Stimulated activated naive CD8-positive, alpha-beta T cell treated with anti-CD3 and anti-CD28 coated beads, Interleukin-15, amount 100 ng/mL, for 72 hours (primary cell): Measurements from ENCODE around the gene MYO10.

Source experiments
- ATAC-seq: fragments of 150-1000 bp; cut with Tn5 transposase; 2 replicates; pipeline ENCODE4 v1.10.0; 2021; ENCODE audit warnings: mild to moderate bottlenecking, moderate library complexity
- DNase-seq, 2 donors: peaks; one replicate each; pipeline ENCODE4 v3.0.0; 2021 to 2022
- H3K27ac Mint-ChIP-seq, 2 donors: one replicate each; pipeline ENCODE4 v1.8.0; 2022; ENCODE audit warnings: mild to moderate bottlenecking in 2 of 2, mixed read lengths in 2 of 2, moderate library complexity in 2 of 2
- H3K27me3 Mint-ChIP-seq: one replicate; pipeline ENCODE4 v1.8.0; 2022; ENCODE audit warnings: mixed read lengths
- H3K4me1 Mint-ChIP-seq: one replicate; pipeline ENCODE4 v1.8.0; 2022; ENCODE audit warnings: mild to moderate bottlenecking, mixed read lengths
- H3K4me3 Mint-ChIP-seq, 2 donors: one replicate each; pipeline ENCODE4 v1.8.0; 2022; ENCODE audit warnings: mild to moderate bottlenecking in 2 of 2, mixed read lengths in 2 of 2, moderate library complexity in 1 of 2
- H3K9me3 Mint-ChIP-seq, 2 donors: one replicate each; pipeline ENCODE4 v1.8.0; 2022; ENCODE audit warnings: mixed read lengths in 2 of 2

MYO10 gene

DNA sequence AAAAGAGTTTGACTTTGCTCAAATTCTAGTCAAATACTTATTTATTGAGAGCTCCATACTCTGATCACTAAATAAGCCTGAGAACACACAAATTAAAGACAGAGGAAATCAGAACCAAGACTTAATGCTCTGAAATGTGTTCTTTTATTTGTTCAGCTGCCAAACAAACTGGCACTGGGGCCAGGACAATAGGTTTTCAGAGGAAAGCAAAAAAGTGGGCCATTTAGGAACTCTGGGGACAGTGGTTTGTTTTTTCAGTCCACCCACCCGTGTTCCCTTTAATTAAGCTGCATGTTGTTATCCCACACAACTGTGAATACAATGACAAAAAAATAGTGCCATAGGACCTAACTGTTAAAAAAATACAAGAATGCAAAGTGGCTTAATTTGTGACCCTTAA is 223.9 kb downstream of the MYO10 start:
- Mint-ChIP-seq H3K27ac (no peak overlapping the region), H3K4me3 (no peak overlapping the region), H3K4me1 (peaks cover 5% of the 10 kb centered on the region), H3K9me3 (no peaks in the 10 kb centered on the region), H3K27me3 (peaks cover 12% of the 10 kb centered on the region)
- ATAC-seq (no peak), DNase-seq (no peak)

DNA sequence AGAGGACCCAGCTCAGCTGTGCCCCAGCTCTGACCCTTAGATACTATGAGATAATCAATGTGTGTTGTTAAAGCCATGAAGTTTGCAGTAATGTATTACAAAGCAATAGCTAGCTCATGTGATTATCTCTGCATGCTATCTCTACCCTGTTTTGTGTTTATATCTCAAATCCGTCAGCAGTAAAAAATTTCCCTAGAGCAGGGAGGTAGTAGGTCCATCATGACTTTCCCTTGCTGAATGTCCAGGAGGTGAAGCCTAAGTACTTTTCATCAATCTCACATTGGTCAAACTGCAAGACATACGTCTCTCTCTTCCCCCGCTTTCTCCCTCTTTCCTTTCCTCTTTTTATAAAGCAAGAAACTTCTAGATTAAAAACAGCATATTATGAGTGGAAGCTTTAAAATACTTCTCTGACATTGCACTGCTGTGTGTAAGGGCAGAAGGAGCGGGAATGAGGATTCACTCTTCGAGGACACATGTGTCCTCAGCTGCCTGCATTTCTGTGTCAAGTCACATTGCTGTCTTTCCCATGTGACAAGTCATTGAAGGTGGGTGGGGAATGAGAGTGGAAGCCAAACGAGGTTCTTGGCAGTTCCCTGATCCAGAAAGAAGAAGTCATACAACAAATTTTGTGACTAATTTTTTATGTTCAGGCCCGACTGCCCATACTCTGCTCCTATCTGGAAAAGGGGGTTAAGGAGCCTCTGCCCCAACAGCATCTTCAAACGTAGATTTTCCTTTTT is 226.2 kb downstream of the MYO10 start:
- Mint-ChIP-seq H3K4me1 (peaks cover 5% of the 10 kb centered on the region), H3K27me3 (peaks cover 18% of the 10 kb centered on the region), H3K27ac (no peak overlapping the region), H3K4me3 (no peak overlapping the region), H3K9me3 (no peaks in the 10 kb centered on the region)
- no peak for DNase-seq
- no peak for ATAC-seq

DNA sequence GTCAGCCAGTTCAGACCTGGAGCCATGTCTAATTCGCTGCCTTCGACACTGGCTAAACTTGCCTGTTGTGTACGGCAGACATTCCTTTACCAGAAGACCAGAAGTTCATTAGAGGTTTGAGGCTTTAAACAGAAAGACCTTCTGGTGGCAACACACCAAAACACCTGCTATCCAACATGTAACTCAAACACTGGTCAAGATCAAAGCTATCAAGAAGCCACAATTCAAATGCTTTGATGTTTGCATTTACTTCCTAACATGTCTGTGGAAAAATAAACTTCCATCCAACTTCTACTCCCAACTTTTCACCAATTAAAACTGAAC is 228.3 kb downstream of the MYO10 start:
- DNase-seq (no peak), ATAC-seq (no peak)
- H3K4me3 Mint-ChIP-seq, result no peak overlapping the region
- H3K27me3 Mint-ChIP-seq, result peaks cover 11% of the 10 kb centered on the region
- no peak overlapping the region for H3K27ac Mint-ChIP-seq
- H3K4me1 Mint-ChIP-seq, result no peaks in the 10 kb centered on the region
- no peaks in the 10 kb centered on the region for H3K9me3 Mint-ChIP-seq

GRCh38 chr5:16707168-16707868 is 228.8 kb downstream of the MYO10 start:
- Mint-ChIP-seq H3K4me1 (no peaks in the 10 kb centered on the region), H3K4me3 (no peak overlapping the region), H3K27me3 (peaks cover 10% of the 10 kb centered on the region), H3K27ac (no peak overlapping the region), H3K9me3 (no peaks in the 10 kb centered on the region)
- no peak for ATAC-seq
- no peak for DNase-seq

DNA sequence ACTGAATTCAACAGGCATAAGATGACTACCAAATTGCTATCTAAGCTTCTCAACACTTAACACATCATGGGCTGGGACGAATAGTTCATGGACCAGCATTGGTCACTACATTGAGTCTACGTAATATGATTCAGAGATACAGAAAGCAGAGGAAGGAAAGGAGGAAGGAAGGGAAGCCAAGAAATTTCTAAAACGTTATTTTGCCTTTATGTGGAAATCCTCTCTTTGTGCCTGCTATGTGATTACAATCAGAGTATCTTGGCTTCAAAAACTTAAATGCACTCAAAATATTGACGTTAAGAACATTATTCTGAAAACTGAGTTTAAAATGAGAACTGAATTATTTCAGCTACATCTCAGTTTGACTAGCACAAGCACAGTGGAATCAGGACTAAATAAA is 231.1 kb downstream of the MYO10 start:
- no peaks in the 10 kb centered on the region for H3K4me1 Mint-ChIP-seq
- peaks cover 17% of the 10 kb centered on the region for H3K27me3 Mint-ChIP-seq
- ATAC-seq (no peak), DNase-seq (no peak)
- H3K9me3 Mint-ChIP-seq, result no peaks in the 10 kb centered on the region
- H3K4me3 Mint-ChIP-seq, result no peak overlapping the region
- H3K27ac Mint-ChIP-seq, result no peak overlapping the region

DNA sequence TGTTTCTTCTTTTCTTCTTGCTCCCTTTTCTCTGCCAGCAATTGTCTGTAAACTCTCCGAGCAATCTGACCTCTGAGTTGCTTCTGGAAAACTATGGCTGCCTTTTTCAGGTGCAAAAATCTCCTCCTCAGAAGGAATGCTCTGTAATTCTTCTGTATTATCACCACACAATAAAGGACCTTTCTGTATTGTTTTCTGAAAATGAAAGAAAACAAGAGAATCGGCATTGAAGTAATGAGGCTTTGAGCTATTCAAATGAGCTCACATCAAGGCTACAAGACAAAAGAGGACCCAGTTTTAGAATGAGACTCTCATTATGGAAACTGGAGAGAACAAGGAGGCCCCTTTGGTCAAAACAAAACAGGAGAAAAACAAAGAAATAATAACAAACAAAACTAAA is 233.1 kb downstream of the MYO10 start:
- Mint-ChIP-seq H3K4me1 (no peaks in the 10 kb centered on the region), H3K9me3 (no peaks in the 10 kb centered on the region), H3K27ac (no peak overlapping the region), H3K4me3 (no peak overlapping the region), H3K27me3 (peaks cover 17% of the 10 kb centered on the region)
- DNase-seq (no peak), ATAC-seq (no peak)

- Mint-ChIP-seq H3K9me3 (no peaks in the 10 kb centered on the region), H3K4me3 (no peak overlapping the region), H3K27me3 (peaks cover 8% of the 10 kb centered on the region), H3K27ac (peak overlapping the region in 1 of 2 donors; percentile 56), H3K4me1 (no peaks in the 10 kb centered on the region)
- no peak for DNase-seq
- ATAC-seq, result no peak
Observed at GRCh38 chr5:16701134-16702099, 234.7 kb downstream of the MYO10 start.

- no peaks in the 10 kb centered on the region for H3K9me3 Mint-ChIP-seq
- no peak overlapping the region for H3K27ac Mint-ChIP-seq
Observed at GRCh38 chr5:16700081-16700480, 236.0 kb downstream of the MYO10 start.

GRCh38 chr5:16695779-16696178 is 240.3 kb downstream of the MYO10 start:
- H3K27me3 Mint-ChIP-seq, result no peaks in the 10 kb centered on the region
- no peaks in the 10 kb centered on the region for H3K9me3 Mint-ChIP-seq
- no peak overlapping the region for H3K4me3 Mint-ChIP-seq
- no peak for ATAC-seq
- no peak overlapping the region for H3K27ac Mint-ChIP-seq
- H3K4me1 Mint-ChIP-seq, result peaks cover 6% of the 10 kb centered on the region
- no peak for DNase-seq

More at GRCh38 chr5:16700081-16700480, 236.0 kb downstream of the MYO10 start:
- Mint-ChIP-seq H3K4me1 (no peaks in the 10 kb centered on the region), H3K4me3 (no peak overlapping the region), H3K27me3 (peaks cover 8% of the 10 kb centered on the region)
- ATAC-seq, result no peak
- no peak for DNase-seq

- ATAC-seq (no peak), DNase-seq (no peak)
- Mint-ChIP-seq H3K9me3 (no peaks in the 10 kb centered on the region), H3K27me3 (no peaks in the 10 kb centered on the region), H3K4me1 (peaks cover 6% of the 10 kb centered on the region), H3K27ac (no peak overlapping the region), H3K4me3 (no peak overlapping the region)
Observed at GRCh38 chr5:16693879-16694278, 242.2 kb downstream of the MYO10 start.

DNA sequence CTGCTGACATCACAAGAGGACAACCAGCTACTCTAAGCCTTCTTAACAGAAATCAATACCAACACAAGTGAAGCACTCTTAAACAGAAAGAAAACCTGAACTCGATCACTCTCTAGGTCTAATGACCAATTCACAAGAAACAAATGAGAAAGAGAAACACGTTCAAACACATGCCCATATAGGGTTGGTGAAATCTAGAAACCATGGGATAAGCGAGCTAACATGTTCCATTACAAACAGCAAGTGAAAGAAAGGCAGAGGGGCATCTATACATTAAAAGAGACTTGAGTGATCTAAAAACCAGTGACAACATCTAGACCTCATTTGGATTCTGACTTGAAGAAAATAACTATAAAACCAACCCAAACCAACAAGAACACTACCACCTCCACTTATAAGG is 244.4 kb downstream of the MYO10 start:
- peak overlapping the region in 1 of 2 donors; percentile 22 for H3K27ac Mint-ChIP-seq
- H3K4me1 Mint-ChIP-seq, result peaks cover 6% of the 10 kb centered on the region
- no peaks in the 10 kb centered on the region for H3K9me3 Mint-ChIP-seq
- no peak overlapping the region for H3K4me3 Mint-ChIP-seq
- DNase-seq, result no peak
- peak; percentile 28 for ATAC-seq
- H3K27me3 Mint-ChIP-seq, result no peaks in the 10 kb centered on the region

- Mint-ChIP-seq H3K9me3 (no peaks in the 10 kb centered on the region), H3K27me3 (no peaks in the 10 kb centered on the region), H3K27ac (no peak overlapping the region), H3K4me1 (peaks cover 6% of the 10 kb centered on the region), H3K4me3 (no peak overlapping the region)
- DNase-seq (peak; percentile 15 to 28), ATAC-seq (peak; percentile 69)
Observed at GRCh38 chr5:16690243-16690852, 245.7 kb downstream of the MYO10 start.

DNA sequence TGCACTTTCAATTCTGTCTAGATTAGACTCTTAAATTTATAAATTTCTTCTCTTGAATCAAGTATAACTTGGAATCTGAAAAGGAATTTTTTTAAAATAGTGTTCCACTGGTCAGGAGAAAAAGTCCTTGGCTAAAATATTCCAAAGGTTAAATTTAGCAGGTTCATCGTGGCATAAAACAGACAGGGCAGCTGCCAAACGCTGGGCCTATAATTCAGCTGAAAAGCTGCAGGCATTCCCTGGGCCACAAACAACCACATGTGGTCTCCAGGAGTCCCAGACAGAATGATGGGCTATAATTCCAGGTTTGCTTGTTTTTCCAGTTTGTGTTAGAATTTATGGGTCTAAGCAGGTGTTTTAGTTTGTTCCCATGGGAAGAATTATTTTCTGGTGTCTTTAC is 248.2 kb downstream of the MYO10 start:
- ATAC-seq, result no peak
- DNase-seq, result no peak
- no peaks in the 10 kb centered on the region for H3K27me3 Mint-ChIP-seq
- H3K27ac Mint-ChIP-seq, result no peak overlapping the region
- no peaks in the 10 kb centered on the region for H3K9me3 Mint-ChIP-seq
- no peak overlapping the region for H3K4me3 Mint-ChIP-seq
- peaks cover 6% of the 10 kb centered on the region for H3K4me1 Mint-ChIP-seq

DNA sequence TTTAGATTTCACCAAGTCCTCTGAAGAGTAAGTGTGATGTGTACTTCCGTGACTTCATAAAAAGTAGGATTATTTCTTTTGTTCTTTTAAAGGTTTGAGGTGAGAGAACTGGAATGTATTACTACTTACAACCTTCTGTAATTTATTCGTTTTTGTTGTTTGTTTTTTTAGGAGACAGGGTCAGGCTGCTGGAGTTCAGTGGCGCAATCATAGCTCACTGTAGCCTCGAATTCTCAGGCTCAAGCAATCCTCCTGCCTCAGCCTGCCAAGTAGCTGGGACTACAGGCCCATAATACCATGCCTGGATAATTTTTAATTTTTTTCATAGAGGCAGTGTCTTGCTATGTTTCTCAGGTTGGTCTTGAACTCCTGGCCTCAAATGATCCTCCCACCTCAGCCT is 251.0 kb downstream of the MYO10 start:
- no peak for DNase-seq
- no peak overlapping the region for H3K27ac Mint-ChIP-seq
- no peak for ATAC-seq
- H3K4me1 Mint-ChIP-seq, result no peaks in the 10 kb centered on the region
- H3K9me3 Mint-ChIP-seq, result no peaks in the 10 kb centered on the region
- peaks cover 7% of the 10 kb centered on the region for H3K27me3 Mint-ChIP-seq
- no peak overlapping the region for H3K4me3 Mint-ChIP-seq

DNA sequence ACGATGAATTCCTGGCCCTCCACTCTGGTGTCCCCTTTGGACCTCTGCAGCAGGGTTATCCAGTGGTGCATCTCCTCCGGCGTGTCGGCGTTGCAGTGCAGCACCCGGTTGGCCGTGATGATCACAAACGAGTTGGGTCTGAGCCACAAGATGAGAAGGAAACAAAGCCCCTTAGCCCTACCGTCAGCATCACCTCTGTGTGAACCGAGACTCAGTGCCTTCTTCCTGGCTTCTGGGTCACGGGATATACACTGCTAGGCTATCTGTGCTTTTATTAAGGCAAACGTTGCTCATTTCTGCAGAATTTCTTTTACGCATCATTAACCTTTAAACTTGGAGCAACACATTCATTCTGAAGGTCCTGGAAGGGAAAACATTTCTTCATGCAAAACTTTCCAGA is 254.2 kb downstream of the MYO10 start:
- Mint-ChIP-seq H3K4me1 (no peaks in the 10 kb centered on the region), H3K9me3 (no peaks in the 10 kb centered on the region), H3K27me3 (peaks cover 14% of the 10 kb centered on the region), H3K4me3 (no peak overlapping the region), H3K27ac (no peak overlapping the region)
- no peak for DNase-seq
- no peak for ATAC-seq
